ENCODE measurements around the gene KDM5A.

KDM5A gene

GRCh38 chr12:234891-235415 lies 154.2 kb downstream of the KDM5A start:
- DNase-seq (ENCODE audit: extremely low read depth, low read depth): no peak
- TF ChIP-seq CTCF (IDR thresholded peaks at IDR 0.05; ENCODE audit: low read depth, low read length): no peak

DNA sequence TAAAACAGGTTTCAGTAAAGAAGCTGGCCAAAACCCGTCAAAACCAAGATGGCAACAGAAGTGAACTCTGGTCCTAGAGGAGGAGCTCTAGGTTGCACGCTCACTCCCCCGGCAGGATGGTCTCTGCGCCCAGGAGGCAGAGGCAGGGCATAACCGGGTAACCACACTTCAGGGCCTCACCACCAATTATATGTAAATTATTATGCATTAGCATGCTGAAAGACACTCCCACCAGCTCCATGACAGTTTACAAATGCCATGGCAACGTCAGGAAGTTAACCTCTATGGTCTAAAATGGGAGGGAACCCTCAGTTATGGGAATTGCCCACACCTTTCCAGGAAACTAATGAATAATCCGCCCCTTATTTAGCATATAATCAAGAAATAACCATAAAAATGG lies 155.1 kb downstream of the KDM5A start:
- TF ChIP-seq CTCF (IDR thresholded peaks at IDR 0.05; ENCODE audit: low read depth, low read length): no peak
- no peak for DNase-seq (ENCODE audit: extremely low read depth, low read depth)

DNA sequence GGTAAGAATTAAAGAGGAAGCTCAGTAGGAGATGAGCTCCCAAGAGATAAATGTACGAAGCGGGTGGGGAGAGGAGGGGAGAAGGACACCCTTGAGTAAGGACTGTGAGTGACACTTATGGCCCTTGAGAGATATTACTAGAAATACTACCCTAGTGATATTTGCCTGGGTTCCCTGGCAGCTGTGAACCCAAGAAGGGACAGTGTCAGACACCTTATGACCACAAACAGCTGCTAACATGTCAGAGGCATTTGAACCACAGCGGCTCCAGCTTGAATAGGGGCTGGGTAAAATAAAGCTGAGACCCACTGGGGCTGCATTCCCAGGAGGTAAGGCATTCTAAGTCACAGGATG lies 155.5 kb downstream of the KDM5A start:
- TF ChIP-seq CTCF (IDR thresholded peaks at IDR 0.05; ENCODE audit: low read depth, low read length): no peak
- no peak for DNase-seq (ENCODE audit: extremely low read depth, low read depth)

DNA sequence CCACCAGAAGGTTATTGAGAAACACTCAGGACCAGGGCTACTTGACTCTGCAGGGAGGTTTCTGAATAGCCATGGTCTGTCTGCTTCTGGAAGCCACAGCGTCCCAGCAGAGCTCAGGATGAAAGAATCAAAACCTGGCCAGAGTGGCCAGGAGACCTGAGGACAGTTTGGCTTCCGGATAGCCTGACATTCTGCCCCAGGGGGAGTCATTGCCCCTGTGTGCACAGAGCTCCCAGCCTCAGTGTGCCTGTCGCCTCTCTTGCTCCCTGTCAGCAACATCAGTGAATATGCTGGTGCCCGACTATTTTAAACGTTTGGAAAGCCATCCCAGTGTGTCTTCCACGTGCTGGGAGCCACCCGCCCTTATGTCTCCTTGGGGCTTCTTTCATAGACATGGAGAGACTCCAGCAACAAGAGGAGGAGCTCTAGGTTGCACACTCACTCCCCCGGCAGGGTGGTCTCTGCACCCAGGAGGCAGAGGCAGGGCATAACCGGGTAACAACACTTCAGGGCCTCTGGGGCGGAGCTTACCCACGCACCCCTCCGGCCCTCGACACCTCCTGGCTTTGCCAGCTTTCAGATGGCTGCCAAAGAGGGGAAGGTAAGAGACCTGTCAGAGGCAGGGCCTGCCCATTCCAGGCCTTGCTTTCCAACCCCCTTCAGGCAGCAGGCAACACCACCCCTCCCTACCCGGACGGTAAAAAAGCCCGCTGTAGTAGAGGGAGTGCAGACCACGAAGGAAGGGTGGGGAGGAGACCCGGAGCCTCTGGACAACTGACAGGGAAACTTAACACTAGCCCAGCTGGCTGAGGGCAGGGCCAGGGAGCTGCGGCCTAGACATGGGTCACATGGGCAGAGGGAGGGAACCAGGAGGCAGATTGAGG lies 156.1 kb downstream of the KDM5A start:
- TF ChIP-seq CTCF (IDR thresholded peaks at IDR 0.05; ENCODE audit: low read depth, low read length): no peak
- no peak for DNase-seq (ENCODE audit: extremely low read depth, low read depth)

GRCh38 chr12:230925-231671 lies 158.0 kb downstream of the KDM5A start:
- no peak for DNase-seq (ENCODE audit: extremely low read depth, low read depth)

More at GRCh38 chr12:230925-231671, 158.0 kb downstream of the KDM5A start:
- TF ChIP-seq CTCF (IDR thresholded peaks at IDR 0.05; ENCODE audit: low read depth, low read length): no peak

Measured in AG09319 (cell line).